GM20000 (cell line): Measurements from ENCODE around the gene RIN1.
"Not testable (repeated sequence)": the region's sequence is repeated elsewhere in the genome, so short reads cannot be mapped to it uniquely, and the experiment has no call there.

ENCODE experiments used
- DNase-seq: peaks from one replicate; pipeline ENCODE4 v3.0.0; 2012; ENCODE audit warnings: low spot score
- TF ChIP-seq, protein P1 (sequence below): IDR thresholded peaks from 2 replicates; pipeline ENCODE4 v1.5.1; 2012; ENCODE audit warnings: mild to moderate bottlenecking, control low read depth; ENCODE audit errors: extremely low read depth, missing control alignments

Gene RIN1, protein sequence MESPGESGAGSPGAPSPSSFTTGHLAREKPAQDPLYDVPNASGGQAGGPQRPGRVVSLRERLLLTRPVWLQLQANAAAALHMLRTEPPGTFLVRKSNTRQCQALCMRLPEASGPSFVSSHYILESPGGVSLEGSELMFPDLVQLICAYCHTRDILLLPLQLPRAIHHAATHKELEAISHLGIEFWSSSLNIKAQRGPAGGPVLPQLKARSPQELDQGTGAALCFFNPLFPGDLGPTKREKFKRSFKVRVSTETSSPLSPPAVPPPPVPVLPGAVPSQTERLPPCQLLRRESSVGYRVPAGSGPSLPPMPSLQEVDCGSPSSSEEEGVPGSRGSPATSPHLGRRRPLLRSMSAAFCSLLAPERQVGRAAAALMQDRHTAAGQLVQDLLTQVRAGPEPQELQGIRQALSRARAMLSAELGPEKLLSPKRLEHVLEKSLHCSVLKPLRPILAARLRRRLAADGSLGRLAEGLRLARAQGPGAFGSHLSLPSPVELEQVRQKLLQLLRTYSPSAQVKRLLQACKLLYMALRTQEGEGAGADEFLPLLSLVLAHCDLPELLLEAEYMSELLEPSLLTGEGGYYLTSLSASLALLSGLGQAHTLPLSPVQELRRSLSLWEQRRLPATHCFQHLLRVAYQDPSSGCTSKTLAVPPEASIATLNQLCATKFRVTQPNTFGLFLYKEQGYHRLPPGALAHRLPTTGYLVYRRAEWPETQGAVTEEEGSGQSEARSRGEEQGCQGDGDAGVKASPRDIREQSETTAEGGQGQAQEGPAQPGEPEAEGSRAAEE

DNA sequence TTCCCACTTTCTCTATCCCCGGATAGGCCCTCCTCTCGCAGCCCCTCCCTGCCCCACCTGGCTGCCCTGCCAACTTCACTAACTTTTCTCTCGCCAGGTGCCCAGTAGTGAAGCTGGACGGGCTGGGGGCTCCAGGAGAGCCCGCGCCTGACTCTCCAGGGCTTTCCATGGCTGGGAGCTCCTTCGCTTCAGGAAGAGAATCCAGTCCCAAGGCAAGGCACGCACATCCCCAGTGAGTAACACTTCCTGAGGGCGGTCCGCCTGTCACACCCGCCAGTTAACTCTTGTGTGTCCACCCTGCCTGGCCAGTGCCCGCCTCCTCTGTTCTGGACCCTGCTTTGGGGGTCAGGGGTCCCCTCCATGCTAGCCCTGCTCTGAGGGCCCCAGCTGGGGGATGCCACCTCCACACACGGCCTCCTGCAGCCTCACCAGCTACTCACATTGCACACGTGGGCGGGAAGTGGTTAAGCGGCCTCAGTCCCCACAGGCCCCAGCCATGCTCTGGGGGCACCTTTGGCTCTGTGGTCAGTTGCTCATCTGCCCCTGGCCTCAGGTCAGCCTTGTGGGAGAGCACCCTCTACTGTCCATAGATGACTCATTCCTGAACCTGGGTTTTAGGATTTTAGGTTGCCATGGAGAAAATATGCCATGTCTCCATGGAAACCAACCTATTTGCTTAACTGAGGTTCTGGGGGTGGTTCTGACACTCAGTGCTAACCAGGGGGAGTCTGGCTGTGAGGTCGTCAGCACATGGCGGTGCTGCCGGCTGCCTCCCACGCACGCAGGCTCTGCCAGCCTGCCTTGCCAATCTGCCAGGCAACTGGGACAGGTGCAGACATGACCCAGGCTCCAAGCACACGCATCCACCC, at the start of gene RIN1:
RIN1 (minus strand) TSS at position 201 of the 869 bp plus-strand sequence; CDS start at position 169, 32 bp downstream.
- TF ChIP-seq, protein P1, sequence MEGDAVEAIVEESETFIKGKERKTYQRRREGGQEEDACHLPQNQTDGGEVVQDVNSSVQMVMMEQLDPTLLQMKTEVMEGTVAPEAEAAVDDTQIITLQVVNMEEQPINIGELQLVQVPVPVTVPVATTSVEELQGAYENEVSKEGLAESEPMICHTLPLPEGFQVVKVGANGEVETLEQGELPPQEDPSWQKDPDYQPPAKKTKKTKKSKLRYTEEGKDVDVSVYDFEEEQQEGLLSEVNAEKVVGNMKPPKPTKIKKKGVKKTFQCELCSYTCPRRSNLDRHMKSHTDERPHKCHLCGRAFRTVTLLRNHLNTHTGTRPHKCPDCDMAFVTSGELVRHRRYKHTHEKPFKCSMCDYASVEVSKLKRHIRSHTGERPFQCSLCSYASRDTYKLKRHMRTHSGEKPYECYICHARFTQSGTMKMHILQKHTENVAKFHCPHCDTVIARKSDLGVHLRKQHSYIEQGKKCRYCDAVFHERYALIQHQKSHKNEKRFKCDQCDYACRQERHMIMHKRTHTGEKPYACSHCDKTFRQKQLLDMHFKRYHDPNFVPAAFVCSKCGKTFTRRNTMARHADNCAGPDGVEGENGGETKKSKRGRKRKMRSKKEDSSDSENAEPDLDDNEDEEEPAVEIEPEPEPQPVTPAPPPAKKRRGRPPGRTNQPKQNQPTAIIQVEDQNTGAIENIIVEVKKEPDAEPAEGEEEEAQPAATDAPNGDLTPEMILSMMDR, result no peak
- DNase-seq, result peak; percentile 85

DNA sequence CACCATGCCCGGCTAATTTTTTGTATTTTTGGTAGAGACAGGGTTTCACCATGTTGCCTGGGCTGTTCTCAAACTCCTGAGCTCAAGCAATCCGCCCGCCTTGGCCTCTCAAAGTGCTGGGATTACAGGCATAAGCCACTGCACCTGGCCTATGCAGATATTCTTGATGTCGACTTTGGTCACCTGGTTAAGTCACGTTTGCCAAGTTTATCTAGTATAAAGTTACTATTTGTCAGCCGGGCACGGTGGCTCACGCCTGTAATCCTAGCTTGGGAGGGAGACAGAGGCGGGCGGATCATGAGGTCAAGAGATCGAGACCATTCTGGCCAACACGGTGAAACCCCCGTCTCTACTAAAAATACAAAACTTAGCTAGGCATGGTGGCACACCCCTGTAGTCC, 48.1 kb upstream of the RIN1 start:
- not testable (repeated sequence) for DNase-seq

DNA sequence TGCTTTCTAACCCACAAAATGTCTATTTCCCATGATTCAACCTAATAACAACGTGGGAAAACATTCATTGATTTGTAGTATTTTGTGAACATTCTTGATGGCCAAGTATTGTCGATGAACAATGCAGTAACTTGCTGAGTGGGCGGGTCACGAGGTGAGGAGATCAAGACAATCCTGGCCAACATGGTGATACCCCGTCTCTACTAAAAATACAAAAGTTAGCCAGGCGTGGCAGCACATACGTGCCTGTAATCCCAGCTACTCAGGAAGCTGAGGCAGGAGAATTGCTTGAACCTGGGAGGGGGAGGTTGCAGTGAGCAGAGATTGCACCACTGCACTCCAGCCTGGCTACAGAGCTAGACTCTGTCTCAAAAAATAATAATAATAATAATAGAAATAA, 44.0 kb upstream of the RIN1 start:
- DNase-seq, result not testable (repeated sequence)

DNA sequence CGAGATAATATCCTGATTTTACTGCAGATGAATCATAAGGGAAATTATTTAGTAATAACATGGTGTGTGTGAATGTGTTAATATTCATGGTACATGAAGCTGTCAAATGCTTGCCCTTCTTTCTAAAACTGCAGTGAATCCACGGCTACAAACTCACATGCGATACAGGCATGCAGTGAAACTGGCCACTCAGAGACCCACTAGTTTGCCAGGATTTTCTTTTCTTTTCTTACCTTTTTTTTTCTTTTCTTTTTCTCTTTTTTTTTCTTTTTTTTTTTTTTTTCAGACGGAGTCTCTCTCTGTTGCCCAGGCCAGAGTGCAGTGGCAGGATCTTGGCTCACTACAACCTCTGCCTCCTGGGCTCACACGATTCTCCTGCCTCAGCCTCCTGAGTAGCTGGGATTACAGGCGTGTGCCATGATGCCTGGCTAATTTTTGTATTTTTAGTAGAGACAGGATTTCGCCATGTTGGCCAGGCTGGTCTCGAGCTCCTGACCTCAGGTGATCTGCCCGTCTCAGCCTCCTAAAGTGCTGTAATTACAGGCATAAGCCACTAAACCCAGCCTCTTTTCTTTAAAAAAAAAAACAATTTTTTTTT, 37.6 kb upstream of the RIN1 start:
- DNase-seq, result not testable (repeated sequence)

DNA sequence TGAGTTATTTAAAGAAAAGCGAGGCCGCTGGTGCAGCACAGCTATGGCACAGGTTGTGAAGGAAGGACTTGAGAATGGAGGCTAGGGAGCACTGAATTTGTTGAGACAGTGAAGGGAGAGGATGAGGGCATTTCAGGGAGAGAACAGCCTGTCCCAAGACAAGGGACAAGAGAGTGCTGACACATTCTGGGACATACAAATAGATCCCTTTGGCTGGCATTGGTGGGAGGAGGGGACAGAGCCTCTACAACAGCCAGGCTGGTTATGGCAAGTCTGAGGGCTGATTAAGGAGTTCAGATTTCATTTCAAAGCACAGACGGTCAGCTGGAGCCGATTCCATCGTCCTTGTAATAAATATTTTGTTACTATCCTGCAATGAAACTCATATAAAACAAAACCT, 37.0 kb upstream of the RIN1 start:
- TF ChIP-seq, protein P1, result no peak
- no peak for DNase-seq

DNA sequence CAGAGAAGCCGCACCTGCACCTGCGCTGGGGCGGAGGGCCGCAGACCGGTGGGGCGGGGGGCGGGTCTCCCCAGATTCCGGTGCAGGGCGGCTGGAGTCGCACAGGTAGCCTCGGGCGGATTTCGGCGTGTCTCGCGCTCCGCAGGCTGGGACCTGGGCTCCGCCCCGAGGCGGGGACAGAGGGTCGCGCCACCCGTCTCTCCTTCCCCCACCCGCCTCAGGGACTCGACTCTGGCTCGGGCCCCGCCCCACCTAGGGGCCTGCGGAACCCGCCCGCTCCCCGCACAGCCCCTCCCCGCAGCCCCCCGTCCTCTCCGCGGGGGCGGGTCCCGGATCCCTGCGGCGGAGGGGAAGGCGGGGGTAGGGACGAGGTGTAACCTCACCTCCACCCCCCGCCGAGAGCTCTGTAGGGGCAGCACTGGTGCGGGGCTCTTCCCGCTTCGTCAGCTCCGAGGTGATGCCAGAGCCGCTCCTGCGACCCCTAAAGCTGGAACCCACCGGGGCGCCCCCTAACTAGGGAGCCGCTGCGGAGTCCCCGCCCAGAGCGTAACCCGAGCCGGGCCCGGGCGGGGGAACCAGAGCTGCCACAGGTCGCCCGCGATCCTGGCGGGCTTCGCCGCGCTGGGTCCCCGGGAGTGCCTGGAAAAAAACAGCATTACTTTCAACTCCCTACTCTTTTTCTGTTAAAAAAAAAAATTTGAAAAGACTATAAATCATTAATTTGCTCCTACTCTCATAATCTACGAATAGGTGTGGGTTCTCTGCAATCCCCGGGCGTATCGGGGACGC, 35.6 kb upstream of the RIN1 start, which contains the start of gene SLC29A2:
SLC29A2 (minus strand) TSS at position 134 of the 789 bp plus-strand sequence. CDS start 169 bp downstream, outside the sequence.
- DNase-seq, result peak; percentile 91
- TF ChIP-seq, protein P1, result no peak

DNA sequence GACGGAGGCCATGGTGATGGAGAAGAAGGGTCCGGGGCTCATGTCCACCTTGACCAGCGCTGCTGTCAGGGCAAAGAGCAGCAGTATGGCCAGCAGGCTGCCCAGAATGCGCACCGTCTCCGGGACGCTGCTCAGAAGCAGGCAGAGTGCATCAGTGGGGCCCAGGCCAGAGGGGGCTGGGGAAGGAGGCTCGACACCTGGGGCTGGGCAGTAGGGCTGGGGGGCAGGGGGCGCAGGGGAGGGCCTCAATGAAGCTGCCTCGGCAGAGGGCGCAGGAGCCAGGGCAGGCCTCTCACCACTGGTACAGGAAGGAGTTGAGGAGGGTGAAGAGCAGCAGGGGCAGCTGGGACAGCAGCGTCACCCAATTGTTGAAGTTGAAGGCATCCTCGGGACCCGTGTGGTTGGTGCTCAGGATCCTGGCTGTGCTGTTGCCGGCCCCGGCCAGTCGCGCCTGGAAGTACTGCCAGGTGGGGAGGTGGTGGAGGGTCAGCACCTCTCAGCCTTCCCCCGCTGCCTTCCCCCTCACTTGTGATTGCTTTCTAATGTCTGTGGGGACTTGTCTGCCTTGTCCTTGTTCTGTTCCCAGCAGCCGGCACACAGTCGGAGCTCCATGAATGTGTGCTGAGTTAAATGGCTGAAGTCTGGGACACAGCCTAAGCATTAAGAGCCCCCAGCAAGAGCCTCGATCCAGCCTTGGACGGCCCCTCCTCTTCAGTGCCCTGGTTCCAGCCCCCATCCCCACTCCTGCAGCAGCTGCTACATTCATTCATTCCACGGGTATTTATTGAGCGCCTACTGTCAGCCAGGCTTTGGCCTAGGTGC, 33.0 kb upstream of the RIN1 start:
- DNase-seq, result no peak
- TF ChIP-seq, protein P1, result no peak
